K562 (cell line): ENCODE measurements around the gene COL7A1. TPM values are rescaled to one million over a fixed set of nuclear protein-coding genes. Genes with fewer than 3 reads are reported as not detected.

Experiments used
- BCLAF1 ChIP-seq, 2 experiments: fragments of 450-650 bp in 1 of 2; IDR thresholded peaks; 2 replicates each; pipeline ENCODE4 v1.6.1; 2011 to 2017; ENCODE audit warnings: low read depth in 2 of 2, antibody characterized with exemption in 1 of 2, borderline replicate concordance in 1 of 2, low read length in 1 of 2, mild to moderate bottlenecking in 1 of 2, mixed read lengths in 1 of 2; ENCODE audit not compliant: control insufficient read depth in 1 of 2
- DPF2 ChIP-seq: fragments of 450-650 bp; IDR thresholded peaks from 2 replicates; pipeline ENCODE4 v1.6.1; 2016
- FOXK1 ChIP-seq: sonication (generic); formaldehyde crosslinking; IDR thresholded peaks from 2 replicates; pipeline ENCODE4 v1.8.0; 2022; ENCODE audit warnings: missing genetic modification reagents, mild to moderate bottlenecking, borderline replicate concordance
- GATAD2B ChIP-seq: fragments of 450-650 bp; IDR thresholded peaks from 2 replicates; pipeline ENCODE4 v1.6.1; 2017; ENCODE audit warnings: mild to moderate bottlenecking, borderline replicate concordance
- JUN ChIP-seq, 2 experiments: sonication (generic) in 1 of 2; formaldehyde crosslinking in 1 of 2; IDR thresholded peaks; 2 replicates each; pipeline versions ENCODE4 v1.6.1 to v1.8.0; 2012 to 2022; ENCODE audit warnings: borderline replicate concordance in 2 of 2, mild to moderate bottlenecking in 2 of 2, improper control_type of control experiment in 1 of 2, low read depth in 1 of 2, low read length in 1 of 2, missing genetic modification reagents in 1 of 2
- MCM2 ChIP-seq: fragments of 450-650 bp; IDR thresholded peaks from 2 replicates; pipeline ENCODE4 v1.6.1; 2017; ENCODE audit warnings: low read depth, mild to moderate bottlenecking
- NFXL1 ChIP-seq: fragments of 450-650 bp; formaldehyde crosslinking; IDR thresholded peaks from 2 replicates; pipeline ENCODE4 v1.4.0; 2021; ENCODE audit warnings: mild to moderate bottlenecking
- NR2C1 ChIP-seq, 2 experiments: fragments of 450-650 bp; IDR thresholded peaks; 2 replicates each; pipeline ENCODE4 v1.6.1; 2017; ENCODE audit warnings: mild to moderate bottlenecking in 2 of 2, antibody characterized with exemption in 1 of 2, inconsistent platforms in 1 of 2, missing compliant biosample characterization in 1 of 2, missing genetic modification characterization in 1 of 2
- PRMT5 ChIP-seq: sonication (generic); formaldehyde crosslinking; IDR thresholded peaks from 2 replicates; pipeline ENCODE4 v1.5.0; 2020; ENCODE audit warnings: missing genetic modification reagents
- RAD21 ChIP-seq, 2 experiments: fragments of 250-450 bp in 1 of 2; fragments of 450-650 bp in 1 of 2; sonication (Bioruptor Pico) in 1 of 2; formaldehyde crosslinking in 1 of 2; IDR thresholded peaks in 1 of 2; conservative IDR thresholded peaks in 1 of 2; 2 replicates each; pipeline versions ENCODE4 v1.4.0 to v1.8.0; 2020 to 2022; ENCODE audit warnings: mild to moderate bottlenecking in 2 of 2, moderate library complexity in 1 of 2
- RBM17 ChIP-seq: fragments of 200-400 bp; formaldehyde crosslinking; IDR thresholded peaks from 2 replicates; pipeline ENCODE4 v1.6.1; 2017; ENCODE audit warnings: low read depth, mild to moderate bottlenecking, low read length, borderline replicate concordance
- SMC3 ChIP-seq: conservative IDR thresholded peaks from 2 replicates; pipeline ENCODE4 v1.6.1; 2011; ENCODE audit warnings: low read depth, low read length, improper control_type of control experiment; ENCODE audit not compliant: insufficient read depth
- TAL1 ChIP-seq: fragments of 450-650 bp; IDR thresholded peaks from 2 replicates; pipeline ENCODE4 v1.6.1; 2016; ENCODE audit warnings: mild to moderate bottlenecking
- TBL1XR1 ChIP-seq, 2 experiments: IDR thresholded peaks; 2 replicates each; pipeline ENCODE4 v1.6.1; 2012; ENCODE audit warnings: improper control_type of control experiment in 2 of 2, low read length in 2 of 2, mild to moderate bottlenecking in 1 of 2
- TEAD4 ChIP-seq, 2 experiments: sonication (generic) in 1 of 2; formaldehyde crosslinking in 1 of 2; IDR thresholded peaks; 2 replicates each; pipeline versions ENCODE4 v1.6.1 to v1.8.0; 2012 to 2022; ENCODE audit warnings: borderline replicate concordance in 1 of 2, inconsistent platforms in 1 of 2, low read length in 1 of 2, mild to moderate bottlenecking in 1 of 2, missing genetic modification reagents in 1 of 2
- USF1 ChIP-seq: sonication (generic); formaldehyde crosslinking; IDR thresholded peaks from 2 replicates; pipeline ENCODE4 v1.9.0; 2022; ENCODE audit warnings: mild to moderate bottlenecking, missing genetic modification reagents
- ZBED1 ChIP-seq: IDR thresholded peaks from 2 replicates; pipeline ENCODE4 v1.6.1; 2014
- polyA plus RNA-seq, 8 experiments: library from polyadenylated mRNA; depleted of rRNA in 4 of 8; stranded (reverse) in 5 of 8; unstranded in 3 of 8; fragments of >200 nt; fragmentation: Nextera tagmentation in 2 of 8; fragmentation: Illumina TruSeq in 1 of 8; extraction: Ambion mirVana in 2 of 8; extraction: Trizol in 1 of 8; gene quantifications; 2 replicates each; pipeline versions ENCODE4 v1.2.1 to v1.2.3, GENCODE V29; 2011 to 2014; ENCODE audit warnings: inconsistent platforms in 1 of 8, missing spikeins in 1 of 8
- total RNA-seq, 7 experiments: library from RNA; depleted of rRNA in 6 of 7; stranded (reverse); fragments of >200 nt in 6 of 7; fragmentation: Illumina TruSeq in 2 of 7; extraction: Trizol in 2 of 7; gene quantifications; 2 replicates each; pipeline versions ENCODE4 v1.2.1 to v1.2.3, GENCODE V29; 2011 to 2021; ENCODE audit warnings: low replicate concordance in 1 of 7
- TF ChIP-seq, protein P1 (sequence below): sonication (generic); formaldehyde crosslinking; IDR thresholded peaks from 2 replicates; pipeline ENCODE4 v1.5.0; 2020; ENCODE audit warnings: missing genetic modification reagents
- TF ChIP-seq, protein P2 (sequence below), 2 experiments: IDR thresholded peaks; 2 replicates each; pipeline ENCODE4 v1.6.1; 2012; ENCODE audit warnings: improper control_type of control experiment in 2 of 2, low read depth in 2 of 2, low read length in 2 of 2, borderline replicate concordance in 1 of 2

The COL7A1 gene
- total and polyA plus RNA-seq, 9 of the 15 experiments (the other 6 are each of a cell fraction or from before 2014, with no cell fraction given) = 0.09 to 0.66 (median 0.35) TPM; not detected in 3

- TF ChIP-seq GATAD2B (0 out of 2 replicates have a peak, but pooled peaks have one; percentile 29), USF1 (CRISPR knock-in tag) (no peak), JUN (IDR thresholded peaks at IDR 0.05; ENCODE audit: borderline replicate concordance, low read depth, low read length) (no peak), JUN (CRISPR knock-in tag; IDR thresholded peaks at IDR 0.05; ENCODE audit: borderline replicate concordance) (no peak), PRMT5 (CRISPR knock-in tag) (no peak), BCLAF1 (IDR thresholded peaks at IDR 0.05; ENCODE audit: borderline replicate concordance in 1 of 2, control insufficient read depth in 1 of 2, low read depth in 2 of 2, low read length in 1 of 2) (no peak), ZBED1 (no peak), MCM2 (no peak), NFXL1 (CRISPR knock-in tag) (no peak), TBL1XR1 (IDR thresholded peaks at IDR 0.05; ENCODE audit: low read length in 2 of 2) (peak in 1 of 2 experiments; percentile 50; a peak in 1 of 4 replicates), TEAD4 (IDR thresholded peaks at IDR 0.05; ENCODE audit: low read length) (peak; percentile 88), TEAD4 (CRISPR knock-in tag; IDR thresholded peaks at IDR 0.05; ENCODE audit: borderline replicate concordance) (no peak), RAD21 (CRISPR knock-in tag; conservative IDR thresholded peaks at IDR 0.05 in 1 of 2, IDR thresholded peaks at IDR 0.05 in 1 of 2) (peak in 1 of 2 experiments; percentile 26; a peak in 2 of 4 replicates), NR2C1 (IDR thresholded peaks at IDR 0.05) (0 out of 2 replicates have a peak, but pooled peaks have one; percentile 12), NR2C1 (tag; IDR thresholded peaks at IDR 0.05) (peak; percentile 35; the same call in 1 of the 2 replicates), DPF2 (peak; percentile 90), FOXK1 (no peak), TAL1 (peak; percentile 85), RBM17 (no peak), SMC3 (no peak)
- TF ChIP-seq, protein P1, sequence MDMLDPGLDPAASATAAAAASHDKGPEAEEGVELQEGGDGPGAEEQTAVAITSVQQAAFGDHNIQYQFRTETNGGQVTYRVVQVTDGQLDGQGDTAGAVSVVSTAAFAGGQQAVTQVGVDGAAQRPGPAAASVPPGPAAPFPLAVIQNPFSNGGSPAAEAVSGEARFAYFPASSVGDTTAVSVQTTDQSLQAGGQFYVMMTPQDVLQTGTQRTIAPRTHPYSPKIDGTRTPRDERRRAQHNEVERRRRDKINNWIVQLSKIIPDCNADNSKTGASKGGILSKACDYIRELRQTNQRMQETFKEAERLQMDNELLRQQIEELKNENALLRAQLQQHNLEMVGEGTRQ (CRISPR knock-in tag) = no peak
- TF ChIP-seq, protein P2, sequence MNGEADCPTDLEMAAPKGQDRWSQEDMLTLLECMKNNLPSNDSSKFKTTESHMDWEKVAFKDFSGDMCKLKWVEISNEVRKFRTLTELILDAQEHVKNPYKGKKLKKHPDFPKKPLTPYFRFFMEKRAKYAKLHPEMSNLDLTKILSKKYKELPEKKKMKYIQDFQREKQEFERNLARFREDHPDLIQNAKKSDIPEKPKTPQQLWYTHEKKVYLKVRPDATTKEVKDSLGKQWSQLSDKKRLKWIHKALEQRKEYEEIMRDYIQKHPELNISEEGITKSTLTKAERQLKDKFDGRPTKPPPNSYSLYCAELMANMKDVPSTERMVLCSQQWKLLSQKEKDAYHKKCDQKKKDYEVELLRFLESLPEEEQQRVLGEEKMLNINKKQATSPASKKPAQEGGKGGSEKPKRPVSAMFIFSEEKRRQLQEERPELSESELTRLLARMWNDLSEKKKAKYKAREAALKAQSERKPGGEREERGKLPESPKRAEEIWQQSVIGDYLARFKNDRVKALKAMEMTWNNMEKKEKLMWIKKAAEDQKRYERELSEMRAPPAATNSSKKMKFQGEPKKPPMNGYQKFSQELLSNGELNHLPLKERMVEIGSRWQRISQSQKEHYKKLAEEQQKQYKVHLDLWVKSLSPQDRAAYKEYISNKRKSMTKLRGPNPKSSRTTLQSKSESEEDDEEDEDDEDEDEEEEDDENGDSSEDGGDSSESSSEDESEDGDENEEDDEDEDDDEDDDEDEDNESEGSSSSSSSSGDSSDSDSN (IDR thresholded peaks at IDR 0.05; ENCODE audit: borderline replicate concordance in 1 of 2, low read depth in 2 of 2, low read length in 2 of 2) = 0 out of 4 replicates have a peak, but pooled peaks of 1 of the 2 experiments have one; percentile 53
Measured at GRCh38 chr3:48555231-48555948, 39.7 kb downstream of the COL7A1 start (continued).
